CD1c-positive myeloid dendritic cell (primary cell): ENCODE data around the gene ATP2B1.

ENCODE experiments used
- DNase-seq: peaks from one replicate; pipeline ENCODE4 v3.0.0-alpha.2; 2016; ENCODE audit errors: extremely low spot score

Gene ATP2B1

GRCh38 chr12:89692439-89692838, 16.2 kb downstream of the ATP2B1 start:
- no peak for DNase-seq

DNA sequence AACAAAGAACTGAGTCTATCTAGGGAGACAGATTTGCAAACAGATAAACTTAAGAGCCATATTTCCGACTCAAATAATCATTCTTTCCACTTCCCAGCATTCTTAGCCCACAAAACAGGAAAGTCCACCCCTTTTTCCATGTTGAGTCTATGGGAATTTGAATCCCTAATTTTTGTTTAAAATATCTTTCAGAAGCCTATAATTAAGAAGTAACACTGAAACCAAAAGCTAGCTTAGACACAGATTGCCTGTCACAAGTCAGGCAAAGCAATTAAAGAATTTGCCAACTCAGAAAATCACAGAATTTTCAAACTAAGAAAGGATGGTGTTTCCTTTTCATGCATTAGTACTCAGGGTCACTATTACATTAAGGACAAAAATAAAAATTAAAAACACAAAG, 17.0 kb downstream of the ATP2B1 start:
- no peak for DNase-seq

GRCh38 chr12:89690925-89691324, 17.7 kb downstream of the ATP2B1 start:
- no peak for DNase-seq

DNA sequence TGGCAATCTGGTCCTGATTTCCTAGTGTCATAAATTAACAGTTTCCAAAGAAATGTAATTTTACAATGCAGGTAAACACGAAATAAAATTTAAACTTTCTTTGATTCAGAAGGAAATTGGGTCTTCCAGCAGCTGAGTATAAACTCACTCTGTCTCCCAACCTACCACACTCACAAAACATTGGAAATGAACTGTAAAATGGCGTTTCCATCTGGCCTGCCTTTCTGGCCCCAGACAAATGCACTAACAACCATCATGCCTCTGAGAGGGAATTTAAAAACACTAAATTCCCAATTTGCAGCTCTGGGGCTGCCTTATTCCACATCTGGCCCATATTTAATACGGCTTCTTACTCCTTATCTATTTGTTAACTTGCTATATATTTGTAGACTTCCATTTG, 19.3 kb downstream of the ATP2B1 start:
- DNase-seq, result no peak

DNA sequence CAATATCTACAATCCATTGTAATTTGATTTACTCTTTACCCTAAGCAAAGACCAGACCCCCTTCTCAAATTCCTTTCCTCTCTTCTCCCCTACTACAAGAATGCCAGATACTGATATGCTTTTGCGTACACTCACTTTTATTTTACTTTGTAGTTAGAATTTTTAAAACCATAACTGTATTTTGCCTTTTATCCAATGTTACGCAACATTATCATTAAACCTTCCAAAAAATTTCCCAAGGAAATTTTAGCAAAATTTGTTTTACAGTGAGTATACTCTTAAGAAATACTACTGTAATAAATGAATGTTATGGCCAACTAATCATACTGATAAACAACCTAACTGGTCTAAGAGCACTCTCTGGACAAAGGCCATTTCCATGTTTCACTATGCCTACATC, 22.3 kb downstream of the ATP2B1 start:
- DNase-seq, result no peak

GRCh38 chr12:89685363-89685972, 23.2 kb downstream of the ATP2B1 start:
- no peak for DNase-seq

DNA sequence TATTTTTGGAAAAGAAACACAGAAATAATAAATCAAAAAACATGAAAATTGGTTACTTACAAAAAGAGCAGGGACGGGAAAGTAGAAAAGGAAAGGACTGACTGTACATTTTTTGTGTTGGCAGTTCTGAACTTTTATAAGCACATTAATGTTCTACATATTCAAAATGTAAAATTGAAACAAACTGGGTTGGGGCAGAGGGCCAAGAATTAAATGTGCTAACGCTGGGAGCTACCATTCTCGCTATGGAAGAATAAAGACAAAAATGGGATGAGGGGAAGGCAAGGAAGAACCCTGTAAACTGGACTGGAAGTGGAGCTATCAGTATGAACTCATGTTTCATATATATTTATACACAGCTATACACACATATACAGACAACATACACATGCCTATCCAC, 24.5 kb downstream of the ATP2B1 start:
- DNase-seq, result no peak

DNA sequence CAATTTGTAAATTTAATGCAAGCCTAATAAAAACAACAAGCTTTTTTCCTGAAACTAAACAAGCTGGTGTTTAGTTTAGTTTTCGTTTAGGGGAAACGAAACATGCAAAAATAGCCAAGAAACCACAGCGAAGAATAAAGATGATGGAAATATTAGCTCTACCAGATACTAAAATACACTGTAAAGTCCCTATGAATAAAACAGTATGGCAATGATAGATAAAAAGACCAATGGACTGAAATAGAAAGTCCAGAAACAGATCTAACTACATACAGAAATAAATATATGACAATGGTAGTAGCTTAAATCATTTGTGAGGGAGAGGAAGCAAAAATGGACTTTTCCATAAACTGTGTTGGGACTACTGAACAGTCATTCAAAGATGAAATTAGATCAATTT, 26.4 kb downstream of the ATP2B1 start:
- no peak for DNase-seq

DNA sequence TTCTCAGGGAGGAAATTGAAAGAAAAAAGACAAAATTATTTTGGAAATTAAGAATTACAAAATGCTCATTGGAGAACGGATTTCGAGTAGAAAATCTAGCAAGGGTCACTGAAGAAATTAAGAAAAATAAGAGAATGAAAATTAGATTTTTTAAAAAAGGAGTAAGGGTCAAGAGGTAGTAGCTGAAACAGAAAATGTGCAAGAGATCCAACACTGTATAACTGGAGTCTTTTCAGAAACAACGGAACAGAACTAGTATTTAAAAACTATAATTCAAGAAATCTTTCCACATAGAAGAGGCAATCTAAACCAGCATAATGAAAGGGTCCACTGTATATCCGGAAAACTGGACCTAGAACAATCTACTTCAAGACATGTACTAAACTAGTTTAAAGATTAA, 28.2 kb downstream of the ATP2B1 start:
- DNase-seq, result no peak

GRCh38 chr12:89679631-89680030, 29.0 kb downstream of the ATP2B1 start:
- DNase-seq, result no peak

GRCh38 chr12:89678225-89678624, 30.4 kb downstream of the ATP2B1 start:
- no peak for DNase-seq

- DNase-seq, result no peak
Observed at GRCh38 chr12:89676930-89677329, 31.7 kb downstream of the ATP2B1 start.

GRCh38 chr12:89674326-89674942, 34.2 kb downstream of the ATP2B1 start:
- no peak for DNase-seq

GRCh38 chr12:89673603-89674002, 35.0 kb downstream of the ATP2B1 start:
- no peak for DNase-seq

DNA sequence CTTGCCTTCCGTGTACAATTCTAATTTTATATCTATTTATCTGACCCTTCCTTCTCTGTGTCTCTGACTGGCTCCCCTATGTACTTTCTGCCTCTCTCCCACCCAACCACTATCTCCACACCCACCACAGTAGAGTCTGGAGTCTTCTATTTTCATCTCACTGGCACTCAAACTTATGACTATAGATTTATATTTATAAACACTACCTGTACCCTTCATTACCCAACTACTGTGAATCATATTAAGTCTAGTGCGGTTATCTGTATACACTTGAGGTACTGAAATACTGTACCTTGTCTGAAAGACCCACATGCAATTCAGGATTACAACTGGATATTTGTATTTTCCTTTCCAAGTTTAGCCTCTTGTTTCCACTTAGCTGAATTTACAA, 36.1 kb downstream of the ATP2B1 start:
- DNase-seq, result no peak

GRCh38 chr12:89671469-89671868, 37.2 kb downstream of the ATP2B1 start:
- no peak for DNase-seq

DNA sequence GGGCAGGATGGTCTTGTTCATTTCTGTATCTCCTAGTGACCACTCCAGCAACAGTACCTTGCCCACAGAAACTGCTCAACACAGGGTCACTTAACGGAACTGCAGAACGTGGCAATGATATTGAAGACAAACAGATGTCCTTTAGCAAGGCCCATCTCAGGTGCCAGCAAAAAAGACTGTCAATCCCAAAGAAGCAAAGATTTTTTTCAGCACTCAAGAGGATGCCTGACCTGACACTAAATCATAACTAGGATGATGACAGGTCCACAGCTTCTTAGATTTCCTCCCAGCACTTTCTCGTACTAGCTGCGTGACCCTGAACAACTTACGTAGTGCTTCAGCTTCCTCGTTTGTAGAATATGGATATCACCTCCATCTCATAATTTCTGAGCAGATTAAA, 39.4 kb downstream of the ATP2B1 start:
- no peak for DNase-seq

DNA sequence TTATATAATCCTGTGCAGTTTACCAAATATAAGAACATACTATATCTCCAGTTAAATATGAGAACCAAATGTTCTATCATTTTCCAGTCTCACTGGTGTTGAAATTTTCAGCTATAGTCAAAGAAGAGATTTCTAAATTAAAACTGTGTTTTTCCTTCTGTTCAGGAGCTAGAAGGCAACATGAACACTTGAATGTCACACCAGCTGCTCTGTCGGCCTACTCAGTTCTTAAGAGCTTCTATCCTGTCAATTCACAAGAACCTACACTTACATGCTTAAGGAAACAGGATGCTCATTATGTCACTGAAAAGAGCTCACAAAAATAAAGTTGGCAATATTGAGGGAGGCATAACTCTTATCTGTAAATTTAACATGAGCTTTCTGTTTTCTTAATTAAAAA, 43.1 kb downstream of the ATP2B1 start:
- DNase-seq, result no peak

- DNase-seq, result no peak
Observed at GRCh38 chr12:89664441-89664840, 44.2 kb downstream of the ATP2B1 start.

- DNase-seq, result peak; percentile 50
Observed at GRCh38 chr12:89663577-89664357, 44.9 kb downstream of the ATP2B1 start.

DNA sequence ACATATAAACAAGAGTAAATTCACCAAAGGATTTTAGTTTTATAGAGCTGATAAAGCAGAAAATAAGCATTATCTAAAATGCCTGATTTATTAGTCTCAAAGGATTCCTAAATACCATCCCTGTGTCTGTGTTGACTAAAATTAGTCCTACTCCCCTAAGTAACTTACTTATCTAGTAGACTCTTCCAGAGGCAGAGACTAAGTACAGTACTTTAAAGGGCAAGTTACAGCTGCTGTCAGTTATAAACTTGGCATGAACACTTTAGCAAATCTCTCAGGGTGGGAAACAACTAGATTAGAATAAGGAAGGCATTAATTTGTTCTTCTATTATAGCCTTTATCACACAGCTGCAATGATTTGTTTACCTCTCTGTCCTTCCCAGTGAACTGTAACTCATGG, 46.0 kb downstream of the ATP2B1 start:
- DNase-seq, result no peak

DNA sequence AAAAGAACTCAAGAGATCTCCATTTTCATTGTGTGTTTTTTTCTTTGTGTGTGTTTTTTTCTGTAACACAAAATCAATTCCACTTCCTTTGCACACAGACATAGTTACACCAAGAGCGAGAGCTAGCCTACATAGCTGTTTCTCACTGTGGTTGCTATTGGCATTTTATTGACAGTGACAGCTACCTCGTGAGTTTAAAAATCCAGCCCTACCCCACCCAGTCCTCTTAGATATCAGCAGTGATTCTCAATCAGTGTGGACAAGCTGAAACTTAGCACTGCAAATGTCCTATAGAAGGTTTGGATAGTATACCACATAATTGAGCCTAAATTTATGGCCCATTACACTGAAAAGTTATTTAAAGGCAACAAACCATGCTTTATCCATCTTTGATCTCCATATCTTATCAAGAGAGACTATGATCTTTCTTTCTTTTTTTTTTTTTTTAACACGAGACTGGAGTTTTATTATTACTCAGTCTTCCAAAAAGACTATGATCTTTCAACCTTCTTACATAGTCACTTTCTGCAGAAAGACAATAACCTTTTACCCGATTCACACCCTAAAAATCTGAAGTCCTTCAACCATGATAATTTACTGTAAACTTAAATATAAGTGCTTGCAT, 46.8 kb downstream of the ATP2B1 start:
- DNase-seq, result no peak

DNA sequence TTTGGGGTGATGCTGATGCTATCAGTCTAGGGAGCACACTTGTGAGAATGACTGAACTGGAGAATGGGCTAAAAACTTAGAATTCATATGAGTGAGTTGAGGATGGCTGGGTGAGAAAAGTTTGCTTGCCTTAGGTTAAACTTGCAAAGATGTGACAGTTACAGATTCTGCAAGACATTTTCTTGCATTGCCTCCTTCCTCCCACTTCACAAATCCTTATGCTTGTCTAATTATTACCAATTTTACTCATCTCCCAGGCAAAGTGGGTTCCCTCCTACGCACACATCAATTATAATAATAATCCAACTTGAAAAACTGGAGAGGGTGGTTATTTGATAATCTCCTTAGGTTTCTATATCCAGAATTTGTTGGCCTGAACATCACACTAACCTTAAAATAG, 50.9 kb downstream of the ATP2B1 start:
- no peak for DNase-seq
